GM19193 (cell line): ENCODE results near the gene IRAK2.

ENCODE experiments used
- POLR2A ChIP-seq: IDR thresholded peaks from 4 replicates; pipeline ENCODE4 v1.6.1; 2011; ENCODE audit not compliant: insufficient read depth, insufficient read length; ENCODE audit errors: extremely low read depth

IRAK2 gene

GRCh38 chr3:10287936-10288574 is 123.3 kb downstream of the IRAK2 start:
- TF ChIP-seq POLR2A, result no peak

- TF ChIP-seq POLR2A, result no peak
Observed at GRCh38 chr3:10288575-10288960, 123.8 kb downstream of the IRAK2 start.

- TF ChIP-seq POLR2A, result no peak
Observed at GRCh38 chr3:10289077-10289476, 124.4 kb downstream of the IRAK2 start.

GRCh38 chr3:10289787-10290355 is 125.2 kb downstream of the IRAK2 start:
- no peak for TF ChIP-seq POLR2A

GRCh38 chr3:10290481-10291176 is 125.9 kb downstream of the IRAK2 start:
- no peak for TF ChIP-seq POLR2A

- no peak for TF ChIP-seq POLR2A
Observed at GRCh38 chr3:10291641-10292040, 126.9 kb downstream of the IRAK2 start.

GRCh38 chr3:10292505-10293419 is 128.0 kb downstream of the IRAK2 start, which contains the start of gene GHRL:
Gene GHRL, minus strand, starts transcription at chr3:10292947. Its CDS starts 2,767 bp downstream, at chr3:10290180.
- TF ChIP-seq POLR2A, result peak; percentile 57
